GM18499 (cell line): ENCODE measurements around the gene RAB40A.
A peak's percentile ranks its signal among the peaks of the same experiment; 100 is the strongest.

Experiments used
- ATAC-seq: cut with Tn5 transposase; IDR thresholded peaks from one replicate; pipeline ENCODE4 v1.9.1; 2021; ENCODE audit warnings: moderate number of reproducible peaks; ENCODE audit not compliant: insufficient read depth, unreplicated experiment

Gene RAB40A, protein sequence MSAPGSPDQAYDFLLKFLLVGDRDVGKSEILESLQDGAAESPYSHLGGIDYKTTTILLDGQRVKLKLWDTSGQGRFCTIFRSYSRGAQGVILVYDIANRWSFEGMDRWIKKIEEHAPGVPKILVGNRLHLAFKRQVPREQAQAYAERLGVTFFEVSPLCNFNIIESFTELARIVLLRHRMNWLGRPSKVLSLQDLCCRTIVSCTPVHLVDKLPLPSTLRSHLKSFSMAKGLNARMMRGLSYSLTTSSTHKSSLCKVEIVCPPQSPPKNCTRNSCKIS

DNA sequence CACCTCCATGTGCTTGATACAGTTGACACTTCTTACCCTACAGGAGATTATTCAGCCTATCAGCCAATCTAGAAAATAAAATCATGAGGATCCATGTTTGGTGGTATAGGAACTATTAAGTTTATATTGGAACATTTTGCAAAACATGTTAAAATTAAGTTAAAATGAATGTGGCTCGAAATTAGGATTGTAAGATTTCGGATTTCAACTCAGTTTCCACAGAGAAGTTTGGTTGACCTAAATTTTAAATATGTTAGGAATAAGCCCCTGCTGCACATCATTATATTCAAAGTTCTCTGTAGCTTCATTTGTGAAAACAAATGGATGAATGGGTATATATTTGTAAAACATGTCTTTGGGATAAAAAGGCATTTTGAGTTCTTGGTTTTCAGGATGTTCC is at the start of gene RAB40A:
Gene RAB40A (minus strand): TSS at position 101 of the 400 bp plus-strand sequence. CDS start 18,733 bp downstream, outside the sequence.
- ATAC-seq = no peak

DNA sequence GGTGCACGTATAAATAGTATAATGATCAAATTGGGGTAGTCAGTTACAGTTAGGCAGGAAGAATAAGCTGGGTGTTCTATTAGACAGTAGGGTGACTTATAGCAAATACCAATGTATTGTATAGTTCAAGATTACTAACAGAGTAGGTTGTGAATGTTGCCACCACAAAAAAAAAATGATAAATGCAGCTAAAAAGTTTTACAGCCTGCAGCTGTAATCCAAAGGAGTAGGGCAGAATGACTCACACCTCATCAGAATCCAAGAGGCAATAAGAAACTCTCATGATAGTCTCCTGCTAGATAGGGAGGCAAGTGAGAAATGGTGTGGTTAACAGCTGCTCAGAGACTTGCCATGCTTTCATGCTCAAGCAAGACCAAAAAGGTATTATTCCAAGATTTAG is 46.5 kb upstream of the RAB40A start:
- no peak for ATAC-seq

DNA sequence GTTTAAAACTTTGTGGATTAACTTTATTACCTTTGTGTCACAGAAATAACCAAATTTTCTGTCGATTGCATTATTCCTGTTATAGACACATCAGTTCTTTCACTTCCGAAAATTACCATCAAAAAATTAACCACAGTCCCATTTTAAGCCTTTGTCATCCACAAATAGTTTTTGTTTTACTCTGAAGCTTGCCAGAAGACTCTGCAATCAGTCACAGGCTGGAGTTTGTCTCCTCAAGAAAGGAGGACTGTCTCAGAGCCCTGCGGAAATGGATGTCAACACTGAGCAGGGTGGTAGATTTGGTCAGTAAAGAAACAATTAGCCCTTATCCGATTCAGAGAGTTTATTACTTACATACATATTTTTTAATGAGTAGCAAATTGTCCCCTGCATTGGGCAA is 45.9 kb upstream of the RAB40A start:
- ATAC-seq = no peak

DNA sequence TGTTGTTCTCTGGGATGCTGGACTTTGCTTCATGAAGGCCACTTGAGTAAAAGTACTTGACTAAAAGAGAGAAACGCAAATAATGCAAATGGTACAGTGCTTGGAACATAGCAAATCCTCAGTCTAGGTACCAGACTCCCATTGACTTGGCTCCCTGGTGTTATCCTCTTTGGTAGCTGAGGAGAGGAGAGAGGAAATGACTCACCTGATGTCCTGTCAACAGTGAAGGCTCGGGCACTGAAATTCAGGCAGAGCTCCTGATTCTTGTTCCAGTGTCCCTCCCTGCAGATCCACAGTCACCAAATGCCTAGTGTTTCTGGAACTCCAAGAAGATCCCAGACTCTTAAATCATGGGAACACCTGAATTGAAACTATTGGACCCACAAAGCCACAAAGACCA is 43.5 kb upstream of the RAB40A start:
- ATAC-seq = no peak

DNA sequence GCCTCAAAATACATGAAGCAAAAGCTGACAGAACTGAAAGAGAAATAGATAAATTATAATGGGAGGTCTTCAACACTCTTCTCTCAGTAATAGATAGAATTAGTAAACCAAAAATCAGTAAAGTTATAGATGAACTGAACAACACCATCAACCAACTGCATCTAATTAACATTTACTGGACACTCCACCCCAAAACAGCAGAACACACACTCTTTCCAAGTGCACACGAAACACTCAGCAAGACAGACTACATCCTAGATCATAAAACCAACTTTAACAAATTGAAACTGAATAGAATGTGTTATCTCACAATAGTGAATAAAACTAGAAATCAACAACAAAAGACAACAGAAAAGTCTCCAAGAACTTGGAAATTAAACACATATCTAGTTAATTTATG is 41.0 kb upstream of the RAB40A start:
- ATAC-seq = no peak

DNA sequence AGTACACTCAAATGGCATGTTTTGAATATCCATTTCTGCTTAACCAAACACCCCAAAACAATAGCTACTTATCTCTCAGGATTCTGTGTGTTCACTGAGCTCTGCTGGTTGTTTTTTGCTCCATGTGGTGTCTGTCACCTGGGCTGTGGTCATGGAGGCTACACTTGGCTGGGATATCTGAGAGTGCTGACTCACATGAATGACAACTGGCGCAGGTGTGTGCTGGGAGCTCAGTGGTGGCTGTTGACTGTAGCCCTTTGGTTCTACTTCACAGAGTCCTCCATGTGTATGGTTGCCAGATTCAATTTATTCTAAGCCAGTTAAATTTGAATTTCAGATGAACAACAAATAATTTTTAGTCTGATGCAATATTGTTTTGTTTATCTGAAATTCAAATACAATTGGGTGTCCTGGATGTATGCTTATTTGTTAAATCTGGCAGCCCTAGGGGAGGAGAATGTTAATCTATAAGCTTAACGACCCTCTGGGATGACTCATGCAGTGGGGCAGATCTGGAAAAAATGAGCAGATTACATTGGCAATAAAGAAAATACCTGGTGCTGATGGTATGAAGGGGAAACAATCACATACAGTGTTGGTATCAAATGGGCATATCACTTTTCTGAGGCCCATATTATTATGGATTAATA is 37.8 kb upstream of the RAB40A start:
- no peak for ATAC-seq

DNA sequence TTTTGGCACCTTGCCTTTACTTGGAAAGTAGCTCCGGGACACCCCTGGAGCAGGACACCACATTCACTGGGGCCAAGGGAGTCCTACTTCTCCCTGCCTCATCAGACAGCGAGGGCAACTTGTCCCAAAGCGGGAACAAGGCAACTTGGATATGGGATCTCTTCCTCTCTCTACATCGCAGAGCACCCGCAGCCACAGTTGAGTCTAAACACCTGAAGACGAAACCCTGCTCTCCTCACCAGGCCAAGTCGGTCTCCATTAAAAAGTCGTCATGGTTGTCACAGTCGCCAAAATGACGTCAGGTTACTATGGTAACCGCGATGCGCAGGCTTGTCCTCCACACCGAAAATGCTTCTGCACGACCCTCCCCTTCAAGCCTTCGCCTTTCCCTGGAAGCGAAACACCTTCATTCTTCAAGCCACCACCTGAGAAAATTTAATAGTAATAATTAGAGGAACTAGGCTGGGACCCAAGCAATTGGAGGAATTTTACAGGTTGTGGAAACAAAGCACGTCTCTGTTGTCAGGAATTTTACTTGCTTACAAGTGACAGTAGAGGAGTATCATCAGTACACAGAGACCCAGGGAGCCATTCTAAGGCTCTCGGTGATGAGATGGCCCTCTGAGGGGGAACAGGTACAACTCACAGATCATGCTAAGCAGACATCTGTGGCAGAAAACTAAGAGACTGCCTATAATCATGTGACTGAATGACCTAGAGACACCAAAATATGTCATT is 35.6 kb upstream of the RAB40A start:
- peak; percentile 62 for ATAC-seq

DNA sequence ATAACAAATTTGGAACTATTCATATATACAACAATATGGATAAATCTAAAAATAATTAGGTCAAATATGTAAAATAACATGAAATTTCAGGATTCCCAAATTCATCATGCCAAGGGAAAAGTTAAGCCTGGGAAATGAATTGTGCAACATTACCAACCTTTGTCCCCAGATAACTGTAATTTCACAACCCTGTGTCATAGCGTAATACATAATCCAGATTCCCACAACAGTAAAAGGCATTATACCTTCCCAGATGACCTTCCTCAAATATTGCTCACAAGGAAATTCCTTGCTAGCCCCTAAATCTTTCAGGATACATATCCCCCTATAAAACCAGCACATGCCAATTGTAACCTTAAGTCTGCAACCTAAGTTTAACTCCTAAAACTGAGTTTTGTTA is 32.9 kb upstream of the RAB40A start:
- no peak for ATAC-seq

DNA sequence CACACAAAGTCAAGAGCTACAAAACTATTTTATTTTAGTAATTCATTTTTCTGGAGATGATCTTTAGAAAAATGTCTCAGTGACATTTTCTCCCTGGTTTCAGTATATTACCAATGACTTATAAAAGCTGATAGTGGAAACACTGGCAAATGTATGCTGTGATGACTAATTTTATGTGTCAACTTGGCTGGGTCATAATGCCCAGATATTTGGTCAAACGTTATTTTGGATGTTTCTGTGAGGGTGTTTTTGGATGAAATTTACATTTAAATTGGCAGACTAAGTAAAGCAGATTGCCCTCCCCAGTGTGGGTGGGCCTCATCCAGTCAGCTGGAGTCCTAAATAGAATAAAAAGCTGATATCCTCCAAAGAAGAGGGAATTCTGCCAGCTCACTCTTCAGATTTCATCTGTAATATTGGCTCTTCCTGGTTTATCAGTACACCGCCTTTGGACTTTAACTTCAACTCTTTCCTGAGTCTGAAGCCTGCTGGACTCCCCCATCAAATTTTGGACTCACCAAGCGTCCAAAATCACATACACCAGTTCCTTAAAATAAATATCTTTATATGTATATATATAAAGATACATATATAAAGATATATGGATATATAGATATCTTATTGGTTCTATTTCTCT is 31.2 kb upstream of the RAB40A start:
- no peak for ATAC-seq

DNA sequence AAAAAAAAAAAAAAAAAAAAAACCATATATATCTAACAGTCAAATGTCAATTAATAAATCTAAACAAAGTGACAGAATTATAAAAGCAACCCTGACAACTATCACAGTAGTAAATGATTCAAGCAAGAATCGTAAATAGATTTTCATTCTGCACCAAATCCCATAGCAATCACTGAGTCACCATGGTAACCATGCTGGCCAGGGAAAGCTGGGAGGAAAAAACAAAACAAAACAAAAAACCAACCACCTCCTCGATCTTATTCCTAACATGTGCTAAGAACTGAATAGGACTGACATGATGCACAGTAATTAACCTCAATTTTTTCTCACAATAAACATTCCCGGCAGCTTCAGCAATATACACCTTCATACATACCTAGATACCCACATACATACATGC is 30.6 kb upstream of the RAB40A start:
- no peak for ATAC-seq

DNA sequence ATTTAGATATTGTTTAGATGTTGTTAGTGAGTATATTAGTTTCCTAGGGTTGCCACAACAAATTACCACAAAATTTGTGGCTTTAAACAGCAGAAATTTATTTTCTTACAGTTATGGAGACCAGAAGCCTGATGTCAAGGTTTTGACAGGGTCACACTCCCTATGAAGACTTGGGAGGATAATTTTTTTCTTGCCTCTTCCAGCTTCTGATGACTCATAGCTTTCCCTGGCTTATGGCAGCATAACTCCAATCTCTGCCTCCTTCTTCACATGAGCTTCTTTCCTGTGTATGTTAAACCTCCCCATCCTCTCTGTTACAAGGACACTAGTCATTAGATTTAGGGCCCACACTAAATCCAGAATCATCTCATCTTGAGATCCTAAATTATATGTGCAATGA is 20.9 kb upstream of the RAB40A start:
- no peak for ATAC-seq

DNA sequence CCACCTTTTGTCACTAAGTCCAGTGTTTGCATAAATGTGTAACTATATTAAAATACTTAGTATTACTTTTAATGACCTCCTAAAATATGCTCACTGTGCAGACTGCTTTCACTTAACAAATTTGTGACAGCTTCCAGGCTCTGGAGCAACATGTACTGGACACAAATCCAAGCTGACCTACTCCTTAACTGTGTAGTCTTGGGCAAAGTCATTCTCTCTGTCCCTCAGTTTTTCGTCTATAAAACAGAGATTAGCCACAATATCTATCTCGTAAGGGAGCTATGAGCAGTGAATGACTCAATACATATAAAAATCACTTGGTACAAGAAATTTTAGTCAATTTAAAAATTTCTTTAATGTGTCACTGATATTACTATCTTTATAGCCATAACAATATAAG is 20.4 kb upstream of the RAB40A start:
- no peak for ATAC-seq

DNA sequence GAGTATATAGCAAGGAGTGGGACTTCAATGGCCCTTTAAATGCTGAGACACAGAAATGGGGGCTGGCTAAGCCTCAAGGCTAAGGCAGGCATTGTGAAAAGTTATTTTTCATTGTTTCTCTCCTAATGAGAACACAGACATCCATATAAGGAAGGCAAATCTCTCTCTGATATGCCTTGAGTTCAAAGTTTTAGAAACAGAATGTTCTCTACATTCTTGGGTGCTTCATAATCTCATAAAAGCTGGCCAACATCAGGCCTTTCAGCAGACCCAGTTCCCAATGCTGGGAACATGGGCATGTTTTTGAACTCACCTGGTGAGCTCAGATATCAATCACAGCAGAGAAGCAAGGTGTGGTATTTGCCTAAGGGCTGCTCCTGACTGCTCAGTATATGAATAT is 19.4 kb upstream of the RAB40A start:
- no peak for ATAC-seq

DNA sequence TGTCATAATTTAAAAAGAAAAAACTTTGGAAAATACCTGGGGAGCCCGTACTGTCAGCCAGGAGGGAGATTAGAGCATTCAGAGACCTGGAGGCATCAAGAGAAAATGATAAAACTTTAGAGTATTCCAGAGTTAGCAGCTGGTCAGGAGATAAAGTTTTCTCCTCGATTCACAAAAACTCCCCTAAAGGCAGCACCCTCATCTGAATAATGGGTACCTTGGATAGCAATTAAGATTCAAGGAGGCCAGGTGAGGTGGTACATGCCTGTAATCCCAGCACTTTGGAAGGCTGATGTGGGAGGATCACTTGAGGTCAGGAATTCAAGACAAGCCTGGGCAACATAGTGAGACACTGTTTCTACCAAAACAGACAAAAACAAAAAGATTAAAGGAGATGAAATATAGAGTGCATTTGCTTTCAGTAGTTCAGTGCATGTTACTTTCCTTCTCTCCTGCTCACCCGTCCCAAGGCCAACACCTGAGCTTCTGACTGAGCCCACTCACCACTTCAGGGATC is 18.6 kb upstream of the RAB40A start:
- ATAC-seq = no peak

DNA sequence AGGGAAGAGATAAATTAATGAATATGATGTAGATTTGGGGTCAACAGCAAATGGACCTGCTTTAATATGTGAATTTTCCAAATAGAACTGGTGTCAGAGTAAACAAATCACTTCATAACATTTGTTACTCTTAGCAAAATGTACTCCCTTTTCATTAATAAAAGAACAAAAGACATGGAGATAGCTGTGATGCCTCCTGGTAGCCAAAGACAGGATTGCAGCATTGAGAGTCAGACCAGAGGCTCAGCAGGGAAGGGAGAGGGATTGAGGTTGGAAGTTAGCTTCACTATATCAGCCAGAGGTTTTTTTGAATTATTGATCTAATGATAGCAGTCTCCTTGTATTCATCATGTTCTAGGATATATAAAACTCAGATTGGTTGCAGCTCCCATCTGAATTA is 17.4 kb upstream of the RAB40A start:
- ATAC-seq = no peak

DNA sequence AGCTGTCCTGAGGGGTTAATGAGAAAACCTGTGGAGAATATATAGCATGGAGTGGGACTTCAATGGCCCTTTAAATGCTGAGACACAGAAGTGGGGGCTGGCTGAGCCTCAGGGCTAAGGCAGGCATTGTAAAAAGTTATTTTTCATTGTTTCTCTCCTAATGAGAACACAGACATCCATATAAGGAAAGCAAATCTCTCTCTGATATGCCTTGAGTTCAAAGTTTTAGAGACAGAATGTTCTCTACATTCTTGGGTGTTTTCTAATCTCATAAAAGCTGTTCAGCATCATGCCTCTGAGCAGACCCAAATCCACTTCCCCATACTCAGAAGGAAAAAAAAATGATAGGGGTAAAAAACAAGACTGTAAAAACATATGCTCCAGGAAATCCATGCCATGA is 16.8 kb upstream of the RAB40A start:
- ATAC-seq = no peak

DNA sequence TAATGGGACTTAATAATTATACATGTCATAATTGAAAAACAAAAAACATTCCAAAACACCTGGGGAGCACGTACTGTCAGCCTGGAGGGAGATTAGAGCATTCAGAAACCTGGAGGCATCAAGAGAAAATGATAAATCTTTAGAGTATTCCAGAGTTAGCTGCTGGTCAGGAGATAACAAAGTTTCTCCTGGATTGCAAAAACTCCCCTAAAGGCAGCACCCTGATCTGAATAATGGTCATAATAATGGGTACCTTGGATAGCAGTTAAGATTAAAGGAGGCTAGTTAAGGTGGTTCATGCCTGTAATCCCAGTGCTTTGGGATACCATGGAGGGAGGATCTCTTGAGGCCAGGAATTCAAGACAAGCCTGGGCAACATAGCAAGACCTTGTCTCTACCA is 15.9 kb upstream of the RAB40A start:
- no peak for ATAC-seq

DNA sequence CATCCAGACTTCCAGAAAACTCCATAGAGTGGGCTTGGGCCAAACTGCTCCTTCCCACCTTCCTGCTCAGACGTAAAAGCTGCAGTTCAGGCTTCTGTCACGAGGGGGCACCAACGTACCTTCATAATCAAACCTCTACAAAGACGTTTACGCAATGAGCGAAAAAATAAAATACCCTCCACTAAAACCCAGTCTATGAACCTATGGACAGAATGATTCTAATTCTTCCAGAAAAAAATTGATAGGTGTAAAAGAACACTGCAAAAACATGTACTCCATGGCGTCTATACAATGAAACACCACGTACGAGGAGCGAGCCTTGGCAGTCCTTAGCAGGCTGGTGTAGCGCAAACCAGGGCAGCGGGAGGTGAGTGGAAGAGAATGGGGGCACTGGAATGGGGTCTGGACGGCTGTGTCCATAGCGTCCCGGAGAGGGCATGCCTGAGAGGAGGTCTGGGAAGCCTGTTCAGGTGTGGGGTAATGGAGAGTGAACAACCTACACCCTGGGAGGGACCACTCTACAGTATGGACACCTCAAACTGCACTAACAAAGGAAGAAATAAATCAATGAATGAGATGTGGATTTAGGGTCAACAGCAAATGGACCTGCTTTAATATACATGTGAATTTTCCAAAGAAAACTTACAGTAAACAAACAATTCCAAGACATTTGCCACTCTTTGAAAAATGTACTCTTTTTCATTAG is 14.4 kb upstream of the RAB40A start:
- no peak for ATAC-seq

DNA sequence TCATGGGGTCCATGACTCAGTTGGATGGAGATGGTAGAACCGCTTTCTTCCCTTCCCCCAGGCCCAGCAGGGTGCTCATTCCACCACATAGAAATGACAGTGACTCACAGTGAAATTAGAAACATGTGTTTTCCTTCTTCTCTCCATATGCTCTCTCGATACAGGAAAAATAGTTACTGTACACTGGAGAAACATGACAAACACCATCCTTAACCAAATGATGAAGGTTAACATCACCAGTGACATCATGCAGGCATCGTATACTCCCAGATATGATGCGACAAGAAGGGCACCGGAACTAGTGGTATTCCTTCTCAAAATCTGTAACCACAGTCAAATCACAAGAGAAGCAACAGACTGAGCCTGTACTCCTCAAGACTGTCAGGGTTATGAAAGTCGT is 11.7 kb upstream of the RAB40A start:
- ATAC-seq = no peak

DNA sequence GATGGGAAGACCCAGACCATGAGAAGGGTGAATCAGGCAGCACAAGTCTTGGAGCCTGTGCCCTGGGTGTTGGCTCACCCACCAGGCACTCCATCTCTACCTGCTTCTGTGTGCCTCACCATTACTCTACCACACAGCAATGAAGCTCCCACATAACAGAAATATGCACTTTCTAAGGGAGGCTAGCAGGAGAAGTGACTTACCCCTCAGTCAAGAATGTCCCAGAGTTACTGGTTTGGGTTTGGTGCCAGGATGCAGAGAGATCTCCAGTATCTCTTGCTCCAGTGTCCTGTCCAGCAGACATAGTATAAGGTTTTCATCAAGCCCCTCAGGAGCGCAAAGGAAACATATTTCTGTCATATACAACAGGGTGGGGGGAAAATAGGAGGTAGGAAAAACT is 11.3 kb upstream of the RAB40A start:
- ATAC-seq = no peak
